Neutrophil (primary cell): ENCODE measurements around the gene FUT2.

Experiments used
- H3K27ac ChIP-seq: fragments of 200-600 bp; sonication (generic); 2 replicates; pipeline ENCODE4 v1.5.1; 2016; ENCODE audit warnings: mild to moderate bottlenecking, moderate library complexity
- H3K27me3 ChIP-seq: fragments of 200-600 bp; sonication (generic); 2 replicates; pipeline ENCODE4 v1.6.0; 2016; ENCODE audit warnings: mild to moderate bottlenecking
- H3K36me3 ChIP-seq: fragments of 200-600 bp; sonication (generic); 2 replicates; pipeline ENCODE4 v1.5.1; 2017
- H3K4me1 ChIP-seq, 2 experiments: fragments of 200-600 bp in 1 of 2; sonication (generic) in 1 of 2; 1 replicate in 1 of 2; 2 replicates in 1 of 2; pipeline versions ENCODE4 v1.5.1 to v1.6.1; 2013 to 2016; ENCODE audit warnings: low read depth in 1 of 2, low read length in 1 of 2, mild to moderate bottlenecking in 1 of 2, moderate library complexity in 1 of 2; ENCODE audit not compliant: control insufficient read depth in 1 of 2, insufficient read depth in 1 of 2
- H3K4me3 ChIP-seq, 2 experiments: fragments of 200-600 bp in 1 of 2; sonication (generic) in 1 of 2; 1 replicate in 1 of 2; 2 replicates in 1 of 2; pipeline ENCODE4 v1.5.1; 2013 to 2016; ENCODE audit warnings: low read depth in 1 of 2, low read length in 1 of 2, mild to moderate bottlenecking in 1 of 2, moderate library complexity in 1 of 2
- H3K9me3 ChIP-seq: fragments of 200-600 bp; sonication (generic); 2 replicates; pipeline ENCODE4 v1.5.1; 2016
- CTCF ChIP-seq: fragments of 200-600 bp; sonication (generic); IDR thresholded peaks from 2 replicates; pipeline ENCODE4 v1.5.1; 2016; ENCODE audit warnings: antibody characterized with exemption

The FUT2 gene

GRCh38 chr19:48720251-48720612, 24.5 kb downstream of the FUT2 start:
- Histone ChIP-seq H3K4me3 (peak overlapping the region in 1 of 2 experiments; percentile 61), H3K9me3 (no peaks in the 10 kb centered on the region), H3K27me3 (no peaks in the 10 kb centered on the region), H3K27ac (no peak overlapping the region), H3K4me1 (peaks cover 8 to 11% of the 10 kb centered on the region in 2 experiments), H3K36me3 (no peaks in the 10 kb centered on the region)
- no peak for TF ChIP-seq CTCF

GRCh38 chr19:48720613-48721296, 25.0 kb downstream of the FUT2 start:
- Histone ChIP-seq H3K36me3 (no peaks in the 10 kb centered on the region), H3K4me1 (peaks cover 13 to 17% of the 10 kb centered on the region in 2 experiments), H3K27me3 (no peaks in the 10 kb centered on the region), H3K27ac (no peak overlapping the region), H3K4me3 (peak overlapping the region; percentile 56 to 61), H3K9me3 (no peaks in the 10 kb centered on the region)
- no peak for TF ChIP-seq CTCF

GRCh38 chr19:48722196-48722708, 26.5 kb downstream of the FUT2 start:
- Histone ChIP-seq H3K4me3 (no peak overlapping the region), H3K27me3 (no peaks in the 10 kb centered on the region), H3K9me3 (peaks cover 11% of the 10 kb centered on the region), H3K27ac (no peak overlapping the region), H3K36me3 (no peaks in the 10 kb centered on the region), H3K4me1 (peaks cover 13 to 30% of the 10 kb centered on the region in 2 experiments)
- TF ChIP-seq CTCF = no peak

- H3K9me3 ChIP-seq = peaks cover 11% of the 10 kb centered on the region
- no peaks in the 10 kb centered on the region for H3K27me3 ChIP-seq
- H3K27ac ChIP-seq = peak overlapping the region; percentile 77
- no peaks in the 10 kb centered on the region for H3K36me3 ChIP-seq
- TF ChIP-seq CTCF = no peak
- H3K4me1 ChIP-seq = peaks cover 13 to 30% of the 10 kb centered on the region in 2 experiments
- H3K4me3 ChIP-seq = no peak overlapping the region
Observed at GRCh38 chr19:48724796-48725753, 29.3 kb downstream of the FUT2 start.

- TF ChIP-seq CTCF = no peak
- Histone ChIP-seq H3K27me3 (no peaks in the 10 kb centered on the region), H3K36me3 (no peaks in the 10 kb centered on the region), H3K9me3 (peaks cover 11% of the 10 kb centered on the region), H3K27ac (peak overlapping the region; percentile 77), H3K4me3 (no peak overlapping the region), H3K4me1 (peaks cover 8 to 26% of the 10 kb centered on the region in 2 experiments)
Observed at GRCh38 chr19:48726556-48726955, 30.8 kb downstream of the FUT2 start.
